Parathyroid adenoma (tissue), 2 donors: Measurements from ENCODE around the gene UACA.

Source experiments
- H2AFZ ChIP-seq: fragments of 300-600 bp; sonication (generic); one replicate; pipeline ENCODE4 v1.7.0; 2017; ENCODE audit warnings: antibody characterized with exemption, mild to moderate bottlenecking
- H3K27ac ChIP-seq: fragments of 300-600 bp; sonication (generic); one replicate; pipeline ENCODE4 v1.7.0; 2017
- H3K27me3 ChIP-seq: fragments of 300-600 bp; sonication (generic); one replicate; pipeline ENCODE4 v1.7.0; 2017; ENCODE audit warnings: low read length; ENCODE audit not compliant: control insufficient read depth, insufficient read depth
- H3K36me3 ChIP-seq: fragments of 300-600 bp; sonication (generic); one replicate; pipeline ENCODE4 v1.7.0; 2017; ENCODE audit warnings: low read length; ENCODE audit not compliant: control insufficient read depth, insufficient read depth
- H3K4me1 ChIP-seq: fragments of 300-600 bp; sonication (generic); one replicate; pipeline ENCODE4 v1.7.0; 2017; ENCODE audit warnings: control low read depth
- H3K4me2 ChIP-seq: fragments of 300-600 bp; sonication (generic); one replicate; pipeline ENCODE4 v1.7.0; 2017; ENCODE audit warnings: low read length
- H3K4me3 ChIP-seq: fragments of 300-600 bp; sonication (generic); one replicate; pipeline ENCODE4 v1.7.0; 2017; ENCODE audit warnings: low read depth, low read length
- H3K79me2 ChIP-seq: fragments of 300-600 bp; sonication (generic); one replicate; pipeline ENCODE4 v1.7.0; 2017; ENCODE audit warnings: control low read depth
- H3K9ac ChIP-seq: fragments of 300-600 bp; sonication (generic); one replicate; pipeline ENCODE4 v1.7.0; 2017; ENCODE audit warnings: mild to moderate bottlenecking
- H3K9me3 ChIP-seq: fragments of 300-600 bp; sonication (generic); one replicate; pipeline ENCODE4 v1.7.0; 2017; ENCODE audit warnings: low read length; ENCODE audit not compliant: control insufficient read depth
- TF ChIP-seq, protein P1 (sequence below): fragments of 300-600 bp; sonication (generic); IDR thresholded peaks from one replicate; pipeline ENCODE4 v1.7.0; 2017; ENCODE audit warnings: antibody characterized with exemption, mild to moderate bottlenecking
- donor health status: primary hyperparathyroidism.

The UACA gene

DNA sequence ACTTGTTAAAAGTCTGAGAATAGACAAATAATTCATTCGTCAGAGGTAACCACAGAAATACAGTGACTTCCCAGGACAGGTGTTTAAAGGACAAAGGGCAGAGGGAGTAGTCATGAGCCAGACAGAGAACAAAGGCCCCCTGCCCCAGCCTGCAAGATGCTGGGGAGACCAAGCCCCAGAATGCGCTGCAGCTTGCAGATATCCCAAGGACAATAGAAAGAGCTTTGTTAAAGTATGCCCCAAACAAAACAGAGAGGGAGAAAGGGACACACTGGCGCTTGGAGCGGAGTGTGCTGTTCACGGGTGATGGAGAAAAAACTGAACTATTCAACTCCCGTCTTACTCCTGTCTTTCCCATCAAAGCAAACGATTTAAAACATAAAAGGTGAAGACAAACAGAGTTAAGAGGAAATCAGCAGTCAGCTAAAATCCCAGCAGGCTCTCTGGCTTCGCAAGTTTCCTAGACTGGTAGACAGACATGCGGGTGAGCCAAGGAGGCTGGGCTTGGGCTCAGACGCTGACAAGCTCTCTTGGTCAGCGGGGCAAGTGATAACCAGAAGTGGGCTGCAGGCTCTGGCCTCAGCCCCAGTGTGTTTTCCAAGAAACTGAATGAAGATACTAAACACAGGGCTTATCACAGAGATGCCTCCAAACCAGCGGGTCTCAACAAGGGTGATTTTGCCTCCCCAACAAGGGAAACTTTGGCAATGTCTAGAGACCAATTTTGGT is 130.1 kb downstream of the UACA start:
- no peaks in the 10 kb centered on the region for H3K36me3 ChIP-seq
- no peaks in the 10 kb centered on the region for H3K9me3 ChIP-seq
- no peak overlapping the region for H3K9ac ChIP-seq
- H3K79me2 ChIP-seq, result no peaks in the 10 kb centered on the region
- TF ChIP-seq, protein P1, sequence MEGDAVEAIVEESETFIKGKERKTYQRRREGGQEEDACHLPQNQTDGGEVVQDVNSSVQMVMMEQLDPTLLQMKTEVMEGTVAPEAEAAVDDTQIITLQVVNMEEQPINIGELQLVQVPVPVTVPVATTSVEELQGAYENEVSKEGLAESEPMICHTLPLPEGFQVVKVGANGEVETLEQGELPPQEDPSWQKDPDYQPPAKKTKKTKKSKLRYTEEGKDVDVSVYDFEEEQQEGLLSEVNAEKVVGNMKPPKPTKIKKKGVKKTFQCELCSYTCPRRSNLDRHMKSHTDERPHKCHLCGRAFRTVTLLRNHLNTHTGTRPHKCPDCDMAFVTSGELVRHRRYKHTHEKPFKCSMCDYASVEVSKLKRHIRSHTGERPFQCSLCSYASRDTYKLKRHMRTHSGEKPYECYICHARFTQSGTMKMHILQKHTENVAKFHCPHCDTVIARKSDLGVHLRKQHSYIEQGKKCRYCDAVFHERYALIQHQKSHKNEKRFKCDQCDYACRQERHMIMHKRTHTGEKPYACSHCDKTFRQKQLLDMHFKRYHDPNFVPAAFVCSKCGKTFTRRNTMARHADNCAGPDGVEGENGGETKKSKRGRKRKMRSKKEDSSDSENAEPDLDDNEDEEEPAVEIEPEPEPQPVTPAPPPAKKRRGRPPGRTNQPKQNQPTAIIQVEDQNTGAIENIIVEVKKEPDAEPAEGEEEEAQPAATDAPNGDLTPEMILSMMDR, result no peak
- H3K4me1 ChIP-seq, result no peaks in the 10 kb centered on the region
- H3K4me2 ChIP-seq, result no peak overlapping the region
- no peak overlapping the region for H3K4me3 ChIP-seq
- no peak overlapping the region for H2AFZ ChIP-seq
- H3K27me3 ChIP-seq, result no peaks in the 10 kb centered on the region
- H3K27ac ChIP-seq, result no peak overlapping the region

DNA sequence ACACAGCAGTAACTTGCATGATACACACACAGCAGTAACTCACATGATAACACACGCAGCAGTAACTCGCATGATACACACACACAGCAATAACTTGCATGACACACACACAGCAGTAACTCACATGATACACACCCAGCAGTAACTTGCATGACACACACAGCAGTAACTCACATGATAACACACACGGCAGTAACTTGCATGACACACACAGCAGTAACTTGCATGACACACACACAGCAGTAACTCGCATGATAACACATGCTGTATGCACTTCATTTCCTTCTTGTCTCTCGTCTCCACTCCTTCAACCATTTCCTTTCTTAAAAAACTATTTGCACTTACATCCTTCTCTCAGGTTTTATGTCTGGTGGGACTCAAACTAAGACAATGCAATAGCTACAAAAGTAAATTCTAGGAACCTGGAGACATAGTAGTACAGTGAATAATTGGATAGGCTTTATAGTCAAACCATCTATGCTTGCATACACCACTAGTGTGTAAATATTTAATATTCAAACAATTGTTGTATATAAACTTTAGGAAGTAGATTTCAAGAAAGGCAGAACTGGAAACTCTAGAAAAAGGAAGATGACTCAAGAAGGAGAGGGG is 130.8 kb downstream of the UACA start:
- Histone ChIP-seq H3K27me3 (no peaks in the 10 kb centered on the region), H3K27ac (no peak overlapping the region), H3K4me3 (no peak overlapping the region), H2AFZ (no peak overlapping the region), H3K4me2 (no peak overlapping the region), H3K36me3 (no peaks in the 10 kb centered on the region), H3K4me1 (no peaks in the 10 kb centered on the region), H3K9me3 (no peaks in the 10 kb centered on the region), H3K9ac (no peak overlapping the region), H3K79me2 (no peaks in the 10 kb centered on the region)
- TF ChIP-seq, protein P1, result no peak

DNA sequence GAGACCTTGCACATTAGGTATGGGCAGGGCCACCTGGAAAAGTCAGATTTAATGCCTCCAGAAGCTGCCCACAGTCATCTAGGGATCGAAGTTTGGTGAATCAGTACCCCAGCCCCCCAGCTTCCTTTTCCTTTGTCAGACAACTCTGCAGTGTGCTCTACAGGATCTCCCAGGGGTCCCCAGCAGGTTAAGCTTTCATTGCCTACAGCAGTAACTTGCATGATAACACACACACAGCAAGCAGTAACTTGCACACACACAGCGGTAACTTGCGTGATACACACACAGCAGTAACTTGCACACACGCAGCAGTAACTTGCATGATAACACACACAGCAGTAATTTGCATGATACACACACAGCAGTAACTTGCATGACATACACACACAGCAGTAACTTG is 131.3 kb downstream of the UACA start:
- TF ChIP-seq, protein P1, result no peak
- Histone ChIP-seq H3K27me3 (no peaks in the 10 kb centered on the region), H3K9ac (no peak overlapping the region), H3K27ac (no peak overlapping the region), H3K9me3 (no peaks in the 10 kb centered on the region), H3K79me2 (no peaks in the 10 kb centered on the region), H3K36me3 (no peaks in the 10 kb centered on the region), H3K4me1 (no peaks in the 10 kb centered on the region), H3K4me2 (no peak overlapping the region), H3K4me3 (no peak overlapping the region), H2AFZ (no peak overlapping the region)

- Histone ChIP-seq H3K79me2 (no peaks in the 10 kb centered on the region), H3K9ac (no peak overlapping the region), H3K27ac (no peak overlapping the region), H3K4me3 (no peak overlapping the region), H3K9me3 (no peaks in the 10 kb centered on the region), H3K27me3 (no peaks in the 10 kb centered on the region), H3K36me3 (no peaks in the 10 kb centered on the region), H3K4me2 (no peak overlapping the region), H3K4me1 (no peaks in the 10 kb centered on the region), H2AFZ (no peak overlapping the region)
- TF ChIP-seq, protein P1, result no peak
These were observed 133.6 kb downstream of the UACA start for GRCh38 chr15:70629735-70630273.
